HepG2 (cell line): ENCODE measurements around the gene FAM83D. TPM values are rescaled to one million over a fixed set of nuclear protein-coding genes. Genes with fewer than 3 reads are reported as not detected.

Source experiments
- ARHGAP35 ChIP-seq: sonication (generic); formaldehyde crosslinking; IDR thresholded peaks from 2 replicates; pipeline ENCODE4 v1.9.0; 2022; ENCODE audit warnings: mild to moderate bottlenecking, inconsistent platforms, moderate library complexity, missing genetic modification reagents, borderline replicate concordance
- FOXA3 ChIP-seq: IDR thresholded peaks from 2 replicates; pipeline ENCODE4 v1.6.1; 2016; ENCODE audit warnings: missing genetic modification reagents, missing compliant biosample characterization
- HDAC2 ChIP-seq: sonication (generic); formaldehyde crosslinking; IDR thresholded peaks from 2 replicates; pipeline ENCODE4 v1.4.0; 2020; ENCODE audit warnings: missing genetic modification reagents
- HOXA9 ChIP-seq: sonication (generic); formaldehyde crosslinking; IDR thresholded peaks from 2 replicates; pipeline ENCODE4 v1.8.1; 2022; ENCODE audit warnings: missing genetic modification reagents, mild to moderate bottlenecking, moderate library complexity, borderline replicate concordance
- JARID2 ChIP-seq: sonication (generic); formaldehyde crosslinking; IDR thresholded peaks from 2 replicates; pipeline ENCODE4 v1.8.1; 2023; ENCODE audit warnings: missing genetic modification reagents, inconsistent platforms; ENCODE audit not compliant: insufficient replicate concordance
- MEF2D ChIP-seq: sonication (generic); formaldehyde crosslinking; IDR thresholded peaks from 2 replicates; pipeline ENCODE4 v1.5.1; 2020; ENCODE audit warnings: mild to moderate bottlenecking, missing genetic modification reagents
- MLLT10 ChIP-seq: sonication (generic); formaldehyde crosslinking; IDR thresholded peaks from 2 replicates; pipeline ENCODE4 v1.4.0; 2020; ENCODE audit warnings: missing genetic modification reagents
- MLX ChIP-seq: IDR thresholded peaks from 2 replicates; pipeline ENCODE4 v1.6.1; 2016
- NFKBIZ ChIP-seq: IDR thresholded peaks from 2 replicates; pipeline ENCODE4 v1.6.1; 2018; ENCODE audit warnings: missing genetic modification reagents, missing compliant biosample characterization
- PLSCR1 ChIP-seq: sonication (generic); formaldehyde crosslinking; IDR thresholded peaks from 2 replicates; pipeline ENCODE4 v1.5.0; 2020; ENCODE audit warnings: missing genetic modification reagents, mild to moderate bottlenecking, borderline replicate concordance
- POLR2AphosphoS5 ChIP-seq: IDR thresholded peaks from 2 replicates; pipeline ENCODE4 v1.6.1; 2012; ENCODE audit warnings: low read depth, low read length
- PPARG ChIP-seq: conservative IDR thresholded peaks from 2 replicates; pipeline ENCODE4 v1.6.1; 2016; ENCODE audit warnings: missing biosample characterization, missing genetic modification reagents
- RFX5 ChIP-seq: IDR thresholded peaks from 2 replicates; pipeline ENCODE4 v1.6.1; 2011; ENCODE audit warnings: low read depth, low read length, improper control_type of control experiment
- SAP130 ChIP-seq: IDR thresholded peaks from 2 replicates; pipeline ENCODE4 v1.6.1; 2016; ENCODE audit warnings: low read depth
- SIX4 ChIP-seq: sonication (generic); formaldehyde crosslinking; IDR thresholded peaks from 2 replicates; pipeline ENCODE4 v1.4.0; 2020; ENCODE audit warnings: missing genetic modification reagents
- SKIL ChIP-seq: sonication (generic); formaldehyde crosslinking; IDR thresholded peaks from 2 replicates; pipeline ENCODE4 v1.8.0; 2022; ENCODE audit warnings: missing genetic modification reagents, mild to moderate bottlenecking, moderate library complexity, borderline replicate concordance
- TRIM22 ChIP-seq: fragments of 450-650 bp; IDR thresholded peaks from 2 replicates; pipeline ENCODE4 v1.6.1; 2017
- USF2 ChIP-seq, 2 experiments: sonication (generic) in 1 of 2; formaldehyde crosslinking in 1 of 2; IDR thresholded peaks; 2 replicates each; pipeline versions ENCODE4 v1.5.1 to v1.6.1; 2011 to 2020; ENCODE audit warnings: borderline replicate concordance in 1 of 2, low read depth in 1 of 2, low read length in 1 of 2, mild to moderate bottlenecking in 1 of 2, missing genetic modification reagents in 1 of 2, moderate library complexity in 1 of 2
- YY1 ChIP-seq: IDR thresholded peaks from 2 replicates; pipeline ENCODE4 v1.6.1; 2011; ENCODE audit warnings: low read length, low read depth, moderate library complexity, mild to moderate bottlenecking; ENCODE audit not compliant: insufficient read depth, insufficient replicate concordance
- ZNF503 ChIP-seq: sonication (generic); formaldehyde crosslinking; IDR thresholded peaks from 2 replicates; pipeline ENCODE4 v1.4.0; 2020; ENCODE audit warnings: missing genetic modification reagents
- ZNF678 ChIP-seq: sonication (generic); formaldehyde crosslinking; IDR thresholded peaks from 2 replicates; pipeline ENCODE4 v1.4.0; 2020; ENCODE audit warnings: mild to moderate bottlenecking, missing genetic modification reagents
- polyA plus RNA-seq, 8 experiments: library from polyadenylated mRNA; depleted of rRNA in 3 of 8; stranded (reverse) in 7 of 8; unstranded in 1 of 8; fragments of >200 nt; fragmentation: Illumina TruSeq in 4 of 8; extraction: Trizol in 4 of 8; gene quantifications; 2 replicates each; pipeline versions ENCODE4 v1.2.1 to v1.2.3, GENCODE V29; 2011 to 2016; ENCODE audit warnings: low read depth in 4 of 8, missing spikeins in 1 of 8, mixed read lengths in 1 of 8; ENCODE audit not compliant: insufficient read depth in 1 of 8
- total RNA-seq, 5 experiments: library from RNA; depleted of rRNA; stranded (reverse); fragments of >200 nt; fragmentation: Illumina TruSeq; extraction: Trizol; gene quantifications; 2 replicates each; pipeline ENCODE4 v1.2.3, GENCODE V29; 2016; ENCODE audit warnings: low read depth in 1 of 5

FAM83D gene
- total and polyA plus RNA-seq, 2 of the 13 experiments (the other 11 are each of a cell fraction or from before 2014, with no cell fraction given) = 51.4 to 64.0 TPM

- TF ChIP-seq ARHGAP35 = no peak
- no peak for TF ChIP-seq YY1
- TF ChIP-seq ZNF678 (CRISPR knock-in tag) = no peak
- no peak for TF ChIP-seq PLSCR1
- TF ChIP-seq RFX5 = no peak
- no peak for TF ChIP-seq SIX4 (CRISPR knock-in tag)
- TF ChIP-seq MLLT10 = no peak
- peak; percentile 72 for TF ChIP-seq FOXA3 (CRISPR knock-in tag)
- no peak for TF ChIP-seq TRIM22
- TF ChIP-seq JARID2 (CRISPR knock-in tag) = no peak
- TF ChIP-seq HDAC2 = 0 out of 2 replicates have a peak, but pooled peaks have one; percentile 25
- no peak for TF ChIP-seq SKIL (CRISPR knock-in tag)
- no peak for TF ChIP-seq NFKBIZ (CRISPR knock-in tag)
- peak; percentile 73 for TF ChIP-seq SAP130 (CRISPR knock-in tag)
- TF ChIP-seq ZNF503 (CRISPR knock-in tag) = no peak
- TF ChIP-seq HOXA9 (CRISPR knock-in tag) = no peak
- no peak for TF ChIP-seq POLR2AphosphoS5
- no peak for TF ChIP-seq MLX (CRISPR knock-in tag)
- TF ChIP-seq MEF2D (CRISPR knock-in tag) = no peak
- no peak for TF ChIP-seq USF2 (IDR thresholded peaks at IDR 0.05; ENCODE audit: low read depth, low read length)
- no peak for TF ChIP-seq USF2 (CRISPR knock-in tag; IDR thresholded peaks at IDR 0.05; ENCODE audit: borderline replicate concordance)
- peak; percentile 54; the same call in 1 of the 2 replicates for TF ChIP-seq PPARG (CRISPR knock-in tag)
Observed at GRCh38 chr20:38982291-38982690, 56.1 kb downstream of the FAM83D start (continued).
